B cell (primary cell): ENCODE results near the gene KRT23. TPM values are rescaled to one million over a fixed set of nuclear protein-coding genes. Genes with fewer than 3 reads are reported as not detected.

ENCODE experiments used
- ATAC-seq: fragments of 200-7000 bp; cut with Tn5 transposase; one replicate; pipeline ENCODE4 v1.10.0; 2021; ENCODE audit warnings: low read depth, mild to moderate bottlenecking, moderate number of reproducible peaks, moderate library complexity
- CTCF ChIA-PET: fragments of 350-600 bp; sonication (Branson Sonifier 250); formaldehyde crosslinking; loops from one replicate; lab custom pipeline; 2021; ENCODE audit warnings: antibody characterized with exemption, inconsistent platforms; lab: Charles Lee
- POLR2A ChIA-PET: fragments of 350-600 bp; sonication (Branson Sonifier 250); formaldehyde crosslinking; loops from one replicate; lab custom pipeline; 2021; ENCODE audit warnings: antibody characterized with exemption; lab: Charles Lee
- DNase-seq: peaks from one replicate; pipeline ENCODE4 v3.0.0; 2013
- H2AFZ ChIP-seq: 2 replicates; pipeline ENCODE4 v1.6.1; 2012; ENCODE audit warnings: mild to moderate bottlenecking, low read depth, low read length; ENCODE audit not compliant: insufficient read depth, poor library complexity, severe bottlenecking
- H3K27ac ChIP-seq, 2 donors: 1 replicate in 1 of 2; 2 replicates in 1 of 2; pipeline ENCODE4 v1.5.1; 2012 to 2013; ENCODE audit warnings: low read length in 2 of 2, mild to moderate bottlenecking in 2 of 2, moderate library complexity in 1 of 2
- H3K27me3 ChIP-seq, 4 experiments: fragments of 200-600 bp in 1 of 4; sonication (generic) in 1 of 4; replicated peaks in 1 of 4; 1 replicate in 2 of 4; 2 replicates in 2 of 4; pipeline versions ENCODE4 v1.6.1 to v1.7.0; 2013 to 2016; ENCODE audit warnings: low read length in 3 of 4, mild to moderate bottlenecking in 2 of 4, mixed read lengths in 1 of 4, moderate library complexity in 1 of 4; ENCODE audit not compliant: insufficient read depth in 4 of 4, control insufficient read depth in 3 of 4; ENCODE audit errors: control extremely low read depth in 1 of 4
- H3K36me3 ChIP-seq, 2 experiments: replicated peaks in 1 of 2; 1 replicate in 1 of 2; 2 replicates in 1 of 2; pipeline versions ENCODE4 v1.6.1 to v1.7.1; 2013; ENCODE audit warnings: low read length in 1 of 2; ENCODE audit not compliant: insufficient read depth in 2 of 2, control insufficient read depth in 1 of 2; ENCODE audit errors: control extremely low read depth in 1 of 2, extremely low read depth in 1 of 2
- H3K4me1 ChIP-seq, 2 donors: fragments of 200-600 bp in 1 of 2; sonication (generic) in 1 of 2; 1 replicate in 1 of 2; 2 replicates in 1 of 2; pipeline versions ENCODE4 v1.5.1 to v1.6.1; 2013 to 2017; ENCODE audit warnings: low read length in 2 of 2; ENCODE audit not compliant: control insufficient read depth in 2 of 2, insufficient read depth in 2 of 2
- H3K4me2 ChIP-seq: replicated peaks from 2 replicates; pipeline ENCODE3; 2012; ENCODE audit warnings: mild to moderate bottlenecking, low read depth, low read length; ENCODE audit not compliant: poor library complexity, severe bottlenecking
- H3K4me3 ChIP-seq, 5 experiments: fragments of 200-600 bp in 1 of 5; sonication (generic) in 1 of 5; 1 replicate in 3 of 5; 2 replicates in 2 of 5; pipeline versions ENCODE4 v1.5.1 to v1.7.0; 2011 to 2016; ENCODE audit warnings: low read length in 4 of 5, mild to moderate bottlenecking in 4 of 5, low read depth in 2 of 5, control low read depth in 1 of 5, moderate library complexity in 1 of 5; ENCODE audit not compliant: insufficient read depth in 1 of 5; ENCODE audit errors: control extremely low read depth in 1 of 5, extremely low read depth in 1 of 5
- H3K79me2 ChIP-seq: fragments of 200-600 bp; sonication (generic); one replicate; pipeline ENCODE4 v1.6.0; 2016; ENCODE audit warnings: low read length; ENCODE audit not compliant: control insufficient read depth, insufficient read depth
- H3K9ac ChIP-seq: fragments of 200-600 bp; sonication (generic); 2 replicates; pipeline ENCODE4 v1.6.1; 2017; ENCODE audit warnings: mild to moderate bottlenecking, low read length, moderate library complexity
- H3K9me3 ChIP-seq, 3 donors: one replicate each; pipeline versions ENCODE4 v1.6.1 to v1.7.1; 2013; ENCODE audit warnings: low read length in 2 of 3; ENCODE audit not compliant: control insufficient read depth in 2 of 3, insufficient read depth in 1 of 3; ENCODE audit errors: control extremely low read depth in 1 of 3
- H4K20me1 ChIP-seq: 2 replicates; pipeline ENCODE4 v1.6.0; 2012; ENCODE audit warnings: mild to moderate bottlenecking, low read length; ENCODE audit not compliant: insufficient read depth, control insufficient read depth, poor library complexity, severe bottlenecking
- H3K27ac Mint-ChIP-seq: one replicate; pipeline ENCODE4 v1.8.0; 2021; ENCODE audit warnings: mixed read lengths
- H3K27me3 Mint-ChIP-seq: one replicate; pipeline ENCODE4 v1.8.0; 2021; ENCODE audit warnings: mixed read lengths
- H3K4me1 Mint-ChIP-seq: one replicate; pipeline ENCODE4 v1.8.0; 2021; ENCODE audit warnings: mixed read lengths
- H3K4me3 Mint-ChIP-seq: one replicate; pipeline ENCODE4 v1.8.0; 2021; ENCODE audit warnings: mixed read lengths
- H3K9me3 Mint-ChIP-seq: one replicate; pipeline ENCODE4 v1.8.0; 2022; ENCODE audit warnings: mixed read lengths; ENCODE audit not compliant: insufficient read depth
- EZH2 ChIP-seq: IDR thresholded peaks from 2 replicates; pipeline ENCODE4 v1.6.1; 2012; ENCODE audit warnings: borderline replicate concordance, low read depth, mild to moderate bottlenecking, moderate library complexity, low read length; ENCODE audit not compliant: insufficient read depth, poor library complexity, severe bottlenecking
- WGBS: methylation state at CpG from one replicate; pipeline ENCODE4 v1.1.5; 2013; ENCODE audit warnings: missing lambda C conversion rate; ENCODE audit not compliant: insufficient coverage; 5-methylcytosine and 5-hydroxymethylcytosine counted together
- intact Hi-C: fragments of 100-400 bp; cut with micrococcal nuclease; formaldehyde crosslinking; loops from one replicate; pipeline ENCODE4 v1.10.0; 2022
- polyA plus RNA-seq: library from polyadenylated mRNA; depleted of rRNA; stranded (reverse); fragments of >200 nt; gene quantifications from 2 replicates; pipeline ENCODE4 v1.2.3, GENCODE V29; 2012
- total RNA-seq, 2 donors: library from RNA; stranded (reverse); fragments of 120-200 nt in 1 of 2; gene quantifications; 1 replicate in 1 of 2; 2 replicates in 1 of 2; pipeline versions ENCODE4 v1.2.3 to v1.2.4, GENCODE V29; 2013 to 2022
- TF ChIP-seq, protein P1 (sequence below): fragments of 200-600 bp; IDR thresholded peaks from one replicate; pipeline ENCODE4 v1.8.0; 2022; ENCODE audit warnings: antibody characterized with exemption, mild to moderate bottlenecking

KRT23 gene
- total and polyA plus RNA-seq, 2 donors (not counting 1 experiment from before 2014, with no cell fraction given) = 0.06 TPM; not detected in 1

DNA sequence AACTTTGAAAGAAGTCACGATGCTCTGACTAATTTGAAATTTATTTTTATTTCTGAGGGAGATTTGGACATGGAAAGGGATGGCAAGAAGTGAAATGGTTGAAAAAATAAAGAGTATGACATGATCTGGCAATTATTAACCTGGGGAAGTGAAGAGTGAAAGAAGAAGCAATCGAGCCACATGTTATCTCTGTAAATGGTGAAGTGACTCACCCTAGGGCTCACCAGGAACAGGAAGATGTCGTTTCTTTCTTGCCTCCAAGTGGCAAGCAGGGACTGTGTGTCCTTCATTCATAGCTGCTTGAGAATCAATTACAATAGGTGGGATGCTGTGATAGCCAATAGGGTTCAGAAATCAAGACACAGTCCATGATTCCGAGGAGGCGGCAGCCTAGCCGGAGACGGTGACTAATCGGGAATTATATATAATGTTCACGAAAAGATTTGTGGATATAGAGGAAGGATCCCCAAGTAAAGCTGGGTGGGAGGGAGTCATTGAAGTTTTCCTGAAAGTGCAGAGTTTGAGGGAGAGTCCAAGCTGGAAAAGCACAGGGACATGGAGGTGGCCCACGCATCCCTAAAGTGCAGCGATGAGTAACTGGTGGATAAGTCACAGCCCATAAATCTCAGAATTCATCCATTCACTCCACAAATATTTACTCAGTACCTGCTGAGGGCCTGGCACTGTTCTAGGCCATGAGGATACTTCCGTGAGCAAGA is 34.2 kb downstream of the KRT23 start:
- ChIA-PET POLR2A (no interaction called here), CTCF (no interaction called here)
- H3K27me3 ChIP-seq = peaks cover 0 to 10% (median 5%) of the 10 kb centered on the region in 4 experiments
- H3K4me1 ChIP-seq = no peaks in the 10 kb centered on the region
- no peak overlapping the region for H3K4me2 ChIP-seq
- no peaks in the 10 kb centered on the region for H3K9me3 Mint-ChIP-seq
- no peaks in the 10 kb centered on the region for H3K79me2 ChIP-seq
- H3K9me3 ChIP-seq = no peaks in the 10 kb centered on the region
- WGBS = 84% methylated on average over 10 of the region's 12 CpGs
- no peaks in the 10 kb centered on the region for H3K36me3 ChIP-seq
- no peak overlapping the region for H3K27ac Mint-ChIP-seq
- no peak overlapping the region for H3K9ac ChIP-seq
- no peak overlapping the region for H3K4me3 Mint-ChIP-seq
- no peak overlapping the region for H3K4me3 ChIP-seq
- no peaks in the 10 kb centered on the region for H3K4me1 Mint-ChIP-seq
- DNase-seq = no peak
- H4K20me1 ChIP-seq = no peaks in the 10 kb centered on the region
- H3K27me3 Mint-ChIP-seq = peaks cover 44% of the 10 kb centered on the region
- intact Hi-C loops = no loop called here
- TF ChIP-seq, protein P1, sequence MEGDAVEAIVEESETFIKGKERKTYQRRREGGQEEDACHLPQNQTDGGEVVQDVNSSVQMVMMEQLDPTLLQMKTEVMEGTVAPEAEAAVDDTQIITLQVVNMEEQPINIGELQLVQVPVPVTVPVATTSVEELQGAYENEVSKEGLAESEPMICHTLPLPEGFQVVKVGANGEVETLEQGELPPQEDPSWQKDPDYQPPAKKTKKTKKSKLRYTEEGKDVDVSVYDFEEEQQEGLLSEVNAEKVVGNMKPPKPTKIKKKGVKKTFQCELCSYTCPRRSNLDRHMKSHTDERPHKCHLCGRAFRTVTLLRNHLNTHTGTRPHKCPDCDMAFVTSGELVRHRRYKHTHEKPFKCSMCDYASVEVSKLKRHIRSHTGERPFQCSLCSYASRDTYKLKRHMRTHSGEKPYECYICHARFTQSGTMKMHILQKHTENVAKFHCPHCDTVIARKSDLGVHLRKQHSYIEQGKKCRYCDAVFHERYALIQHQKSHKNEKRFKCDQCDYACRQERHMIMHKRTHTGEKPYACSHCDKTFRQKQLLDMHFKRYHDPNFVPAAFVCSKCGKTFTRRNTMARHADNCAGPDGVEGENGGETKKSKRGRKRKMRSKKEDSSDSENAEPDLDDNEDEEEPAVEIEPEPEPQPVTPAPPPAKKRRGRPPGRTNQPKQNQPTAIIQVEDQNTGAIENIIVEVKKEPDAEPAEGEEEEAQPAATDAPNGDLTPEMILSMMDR = no peak
- TF ChIP-seq EZH2 = no peak
- no peak for ATAC-seq
- H2AFZ ChIP-seq = no peak overlapping the region
- H3K27ac ChIP-seq = no peak overlapping the region

DNA sequence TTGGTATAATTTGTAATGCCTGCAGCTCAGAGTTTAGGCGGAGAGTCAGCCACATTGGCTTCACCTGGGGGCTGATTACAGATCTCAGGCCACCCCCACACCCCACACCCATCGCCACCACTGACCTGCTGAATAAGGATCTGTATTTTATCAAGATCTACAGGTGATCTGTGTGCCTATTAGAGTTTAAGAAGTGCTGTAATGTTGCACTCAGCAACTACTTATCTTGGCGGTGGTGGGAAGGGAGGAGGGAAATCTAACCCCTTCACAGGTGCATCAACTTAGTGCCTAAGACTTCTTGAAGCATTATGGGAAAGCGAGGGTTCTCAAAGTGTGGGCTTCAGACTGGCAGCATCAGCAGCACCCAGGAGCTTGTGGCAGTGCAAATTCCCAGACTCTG is 34.9 kb downstream of the KRT23 start:
- no peak overlapping the region for H3K4me2 ChIP-seq
- H3K27ac ChIP-seq = no peak overlapping the region
- H4K20me1 ChIP-seq = no peaks in the 10 kb centered on the region
- no peak overlapping the region for H3K4me3 Mint-ChIP-seq
- H3K36me3 ChIP-seq = no peaks in the 10 kb centered on the region
- ATAC-seq (no peak), DNase-seq (no peak)
- TF ChIP-seq EZH2 = no peak
- TF ChIP-seq, protein P1 = no peak
- POLR2A ChIA-PET = no interaction called here
- H3K4me3 ChIP-seq = no peak overlapping the region
- H3K27me3 Mint-ChIP-seq = peaks cover 42% of the 10 kb centered on the region
- H3K9ac ChIP-seq = no peak overlapping the region
- H3K4me1 Mint-ChIP-seq = no peaks in the 10 kb centered on the region
- no peaks in the 10 kb centered on the region for H3K4me1 ChIP-seq
- no peaks in the 10 kb centered on the region for H3K9me3 ChIP-seq
- WGBS = 100% methylated on average over 1 of the region's 4 CpGs
- intact Hi-C loops = no loop called here
- H3K27ac Mint-ChIP-seq = no peak overlapping the region
- no peaks in the 10 kb centered on the region for H3K9me3 Mint-ChIP-seq
- H3K79me2 ChIP-seq = no peaks in the 10 kb centered on the region
- CTCF ChIA-PET = interaction anchor here (0.7 to 1.1 kb wide), 2 partner anchors 10 to 760 kb away, joined by 3 read pairs; no protein-coding TSS in a partner anchor
- no peak overlapping the region for H2AFZ ChIP-seq
- H3K27me3 ChIP-seq = peaks cover 0 to 6% (median 5%) of the 10 kb centered on the region in 4 experiments
